GM12892 (cell line): ENCODE data around the gene SLC13A2.
"Not testable (repeated sequence)": the region's sequence is repeated elsewhere in the genome, so short reads cannot be mapped to it uniquely, and the experiment has no call there.

Experiments used
- DNase-seq: peaks from one replicate; pipeline ENCODE4 v3.0.0; 2011; ENCODE audit not compliant: insufficient read length
- FAIRE-seq: peaks from 2 replicates; lab custom pipeline; 2011; peaks lifted over from hg19 to GRCh38; lab: Jason Lieb, UNC
- POLR2A ChIP-seq: IDR thresholded peaks from 2 replicates; pipeline ENCODE4 v1.6.1; 2011; ENCODE audit warnings: low read depth, low read length, control low read depth
- POLR2AphosphoS5 ChIP-seq: IDR thresholded peaks from 2 replicates; pipeline ENCODE4 v1.6.1; 2011; ENCODE audit warnings: low read depth, low read length, control low read depth
- TAF1 ChIP-seq: IDR thresholded peaks from 2 replicates; pipeline ENCODE4 v1.6.1; 2011; ENCODE audit warnings: low read depth, mild to moderate bottlenecking, control low read depth, low read length, borderline replicate concordance

The SLC13A2 gene

GRCh38 chr17:28511858-28512461 lies 38.5 kb downstream of the SLC13A2 start:
- TF ChIP-seq TAF1 (no peak), POLR2A (no peak), POLR2AphosphoS5 (no peak)
- no peak for FAIRE-seq
- no peak for DNase-seq

- no peak for FAIRE-seq
- TF ChIP-seq POLR2A (no peak), TAF1 (no peak), POLR2AphosphoS5 (no peak)
- no peak for DNase-seq
Measured at GRCh38 chr17:28513476-28513875, 40.0 kb downstream of the SLC13A2 start.

GRCh38 chr17:28514561-28515002 lies 41.1 kb downstream of the SLC13A2 start:
- TF ChIP-seq TAF1: no peak
- no peak for TF ChIP-seq POLR2AphosphoS5
- no peak for TF ChIP-seq POLR2A
- DNase-seq: no peak
- no peak for FAIRE-seq

DNA sequence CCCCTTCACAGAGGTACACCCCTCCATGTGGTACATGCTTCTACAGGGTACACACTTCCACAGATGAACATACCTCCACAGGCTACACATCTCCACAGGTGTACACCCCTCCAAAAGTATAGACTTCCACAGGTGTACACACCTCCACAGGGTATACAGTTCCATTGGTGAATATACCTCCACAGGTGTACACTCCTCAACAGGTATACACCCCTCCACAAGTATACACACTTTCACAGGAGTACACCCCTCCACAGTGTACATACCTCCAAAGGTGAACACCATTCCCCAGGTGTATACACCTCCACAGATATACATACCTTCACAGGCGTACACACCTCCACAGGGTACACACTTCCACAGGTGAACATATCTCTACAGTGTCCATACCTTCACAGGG lies 42.1 kb downstream of the SLC13A2 start:
- FAIRE-seq: no peak
- no peak for DNase-seq
- no peak for TF ChIP-seq POLR2AphosphoS5
- no peak for TF ChIP-seq POLR2A
- TF ChIP-seq TAF1: no peak

GRCh38 chr17:28518132-28518531 lies 44.7 kb downstream of the SLC13A2 start:
- DNase-seq (no peak), FAIRE-seq (peak; percentile 74)
- no peak for TF ChIP-seq POLR2AphosphoS5
- TF ChIP-seq POLR2A: no peak
- TF ChIP-seq TAF1: no peak

DNA sequence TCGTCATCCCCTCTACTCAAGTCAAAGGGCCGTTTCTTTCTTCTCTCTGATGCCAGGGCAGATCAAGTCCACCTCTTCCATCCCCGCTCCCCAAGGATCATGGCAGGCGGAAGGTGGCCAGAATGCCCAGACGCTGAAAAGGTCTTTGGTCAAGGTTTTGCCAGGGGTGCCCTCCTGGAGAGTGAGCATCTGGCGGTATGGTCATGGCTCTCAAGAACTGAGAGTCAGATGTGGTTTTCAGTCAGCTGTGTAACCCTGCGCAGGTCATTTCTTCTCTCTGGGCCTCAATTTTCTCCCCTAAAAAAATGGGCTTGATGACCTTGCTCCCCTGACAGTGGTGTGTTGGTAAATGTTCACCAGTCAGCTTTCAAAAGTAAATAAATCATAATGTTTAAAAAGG lies 45.1 kb downstream of the SLC13A2 start:
- FAIRE-seq (no peak), DNase-seq (no peak)
- TF ChIP-seq POLR2AphosphoS5 (no peak), POLR2A (no peak), TAF1 (no peak)

DNA sequence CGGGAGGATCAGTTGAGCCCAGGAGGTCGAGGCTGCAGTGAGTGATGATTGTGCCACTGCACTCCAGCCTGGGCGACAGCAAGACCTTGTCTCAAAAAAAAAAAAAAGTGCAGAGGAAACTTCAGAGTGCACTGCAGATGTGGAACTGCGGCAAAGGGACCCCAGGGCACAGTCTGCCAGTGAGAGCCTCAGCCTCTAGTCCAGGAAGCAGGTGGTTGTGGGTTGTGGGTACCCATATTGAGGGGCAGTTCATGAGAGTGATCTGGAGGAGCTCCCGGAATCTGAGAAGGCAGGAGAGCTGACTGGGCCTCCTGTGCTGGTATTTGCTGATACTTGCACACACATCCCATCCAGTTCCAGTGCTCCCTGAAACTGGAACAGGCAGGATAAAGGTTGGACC lies 45.8 kb downstream of the SLC13A2 start:
- FAIRE-seq: no peak
- no peak for DNase-seq
- no peak for TF ChIP-seq POLR2A
- TF ChIP-seq POLR2AphosphoS5: no peak
- TF ChIP-seq TAF1: no peak

DNA sequence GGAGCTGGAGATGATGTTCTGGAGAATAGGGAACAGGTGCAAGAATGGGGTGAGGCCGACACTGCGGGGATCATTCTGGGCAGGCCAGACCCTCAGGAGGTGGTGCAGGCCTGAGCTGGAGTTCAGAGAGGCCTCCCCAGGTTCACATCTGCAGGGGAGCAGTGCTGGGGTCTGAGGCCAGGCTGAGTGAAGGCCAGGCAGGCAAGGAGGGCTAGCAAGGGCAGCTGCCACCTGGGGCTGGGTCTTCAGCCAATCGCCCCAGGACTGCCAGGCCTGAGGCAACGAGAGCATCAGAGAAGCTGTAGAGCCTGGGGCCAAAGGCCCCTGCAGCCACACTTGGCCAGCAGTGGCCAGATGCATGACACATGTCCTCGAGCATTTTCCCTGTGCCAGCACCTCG lies 47.2 kb downstream of the SLC13A2 start:
- DNase-seq (no peak), FAIRE-seq (no peak)
- TF ChIP-seq TAF1: no peak
- TF ChIP-seq POLR2AphosphoS5: no peak
- TF ChIP-seq POLR2A: no peak

- FAIRE-seq (no peak), DNase-seq (no peak)
- TF ChIP-seq POLR2AphosphoS5 (no peak), TAF1 (no peak), POLR2A (no peak)
Measured at GRCh38 chr17:28521311-28522085, 48.1 kb downstream of the SLC13A2 start.

DNA sequence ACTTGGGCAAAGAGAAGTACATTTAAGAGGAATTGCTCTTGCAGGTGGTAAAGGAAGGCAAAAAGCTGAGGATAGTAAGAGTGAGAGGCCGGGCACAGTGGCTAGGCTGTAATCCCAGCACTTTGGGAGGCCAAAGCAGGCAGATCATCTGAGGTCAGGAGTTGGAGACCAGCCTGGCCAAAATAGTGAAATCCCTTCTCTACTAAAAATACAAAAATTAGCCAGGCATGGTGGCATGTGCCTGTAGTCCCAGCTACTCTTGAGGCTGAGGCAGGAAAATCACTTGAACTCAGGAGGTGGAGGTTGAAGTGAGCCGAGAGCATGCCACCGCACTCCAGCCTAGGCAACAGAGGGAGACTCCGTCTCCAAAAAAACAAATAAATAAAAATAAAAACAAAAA lies 48.8 kb downstream of the SLC13A2 start:
- not testable (repeated sequence) for FAIRE-seq

DNA sequence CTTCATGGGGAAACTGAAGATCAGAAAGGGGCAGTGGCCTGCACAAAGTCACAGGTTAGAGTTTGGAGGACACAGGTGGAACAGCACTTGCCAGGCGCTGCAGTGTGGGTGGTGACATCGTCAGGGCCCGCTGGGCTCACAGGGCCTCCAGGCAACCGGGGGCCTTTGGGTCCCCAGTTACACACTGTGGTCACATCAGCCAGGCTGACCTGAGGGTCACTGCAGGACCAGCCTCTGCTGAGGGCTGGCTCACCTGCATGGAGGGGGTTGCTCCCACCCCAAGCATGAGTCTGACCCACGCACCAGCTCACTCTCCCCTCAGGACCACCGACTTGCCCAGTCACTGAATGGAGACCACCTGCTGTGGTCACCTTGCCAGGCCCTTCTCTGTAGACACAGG lies 49.7 kb downstream of the SLC13A2 start:
- no peak for TF ChIP-seq TAF1
- no peak for TF ChIP-seq POLR2AphosphoS5
- no peak for TF ChIP-seq POLR2A
- no peak for FAIRE-seq

More for the DNA sequence above, 48.8 kb downstream of the SLC13A2 start:
- DNase-seq: not testable (repeated sequence)

GRCh38 chr17:28523876-28524275 lies 50.4 kb downstream of the SLC13A2 start:
- FAIRE-seq (no peak), DNase-seq (no peak)

More for the DNA sequence above, 49.7 kb downstream of the SLC13A2 start:
- no peak for DNase-seq

More at GRCh38 chr17:28523876-28524275, 50.4 kb downstream of the SLC13A2 start:
- TF ChIP-seq TAF1 (no peak), POLR2AphosphoS5 (no peak), POLR2A (no peak)
